Epithelial cell of esophagus (primary cell): ENCODE measurements around the gene SHROOM3.

Experiments
- DNase-seq: peaks from one replicate; pipeline ENCODE4 v3.0.0; 2010; ENCODE audit warnings: low read depth
- H3K4me3 ChIP-seq: 2 replicates; pipeline ENCODE4 v1.5.1; 2011; ENCODE audit warnings: mild to moderate bottlenecking, low read length, control low read depth
- TF ChIP-seq, protein P1 (sequence below): IDR thresholded peaks from 2 replicates; pipeline ENCODE4 v1.5.1; 2011; ENCODE audit warnings: low read depth, mild to moderate bottlenecking, low read length, control low read depth, inconsistent platforms; ENCODE audit not compliant: insufficient read depth; ENCODE audit errors: missing control alignments

Gene SHROOM3

DNA sequence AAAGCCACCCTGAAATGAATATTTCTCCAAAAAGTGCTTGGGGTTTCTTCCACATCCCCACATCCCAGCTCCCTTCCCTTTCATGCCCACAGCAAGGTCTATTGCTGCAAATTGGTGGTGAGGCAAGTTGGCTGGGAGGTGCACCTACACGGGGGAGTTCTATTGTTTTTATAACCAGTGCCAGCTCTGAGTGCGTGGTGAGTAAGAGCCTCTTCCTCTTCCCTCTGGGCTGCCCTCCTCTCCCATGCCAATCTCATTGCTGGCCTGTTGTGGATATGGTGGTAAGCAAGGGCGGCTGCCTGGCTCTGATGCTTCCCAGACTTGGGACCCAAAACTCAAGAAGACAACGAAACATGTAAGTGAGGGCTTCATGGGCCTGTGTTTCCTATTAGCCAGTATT, 204.3 kb downstream of the SHROOM3 start:
- H3K4me3 ChIP-seq, result no peak overlapping the region
- peak; percentile 93 for DNase-seq
- TF ChIP-seq, protein P1, sequence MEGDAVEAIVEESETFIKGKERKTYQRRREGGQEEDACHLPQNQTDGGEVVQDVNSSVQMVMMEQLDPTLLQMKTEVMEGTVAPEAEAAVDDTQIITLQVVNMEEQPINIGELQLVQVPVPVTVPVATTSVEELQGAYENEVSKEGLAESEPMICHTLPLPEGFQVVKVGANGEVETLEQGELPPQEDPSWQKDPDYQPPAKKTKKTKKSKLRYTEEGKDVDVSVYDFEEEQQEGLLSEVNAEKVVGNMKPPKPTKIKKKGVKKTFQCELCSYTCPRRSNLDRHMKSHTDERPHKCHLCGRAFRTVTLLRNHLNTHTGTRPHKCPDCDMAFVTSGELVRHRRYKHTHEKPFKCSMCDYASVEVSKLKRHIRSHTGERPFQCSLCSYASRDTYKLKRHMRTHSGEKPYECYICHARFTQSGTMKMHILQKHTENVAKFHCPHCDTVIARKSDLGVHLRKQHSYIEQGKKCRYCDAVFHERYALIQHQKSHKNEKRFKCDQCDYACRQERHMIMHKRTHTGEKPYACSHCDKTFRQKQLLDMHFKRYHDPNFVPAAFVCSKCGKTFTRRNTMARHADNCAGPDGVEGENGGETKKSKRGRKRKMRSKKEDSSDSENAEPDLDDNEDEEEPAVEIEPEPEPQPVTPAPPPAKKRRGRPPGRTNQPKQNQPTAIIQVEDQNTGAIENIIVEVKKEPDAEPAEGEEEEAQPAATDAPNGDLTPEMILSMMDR, result no peak

DNA sequence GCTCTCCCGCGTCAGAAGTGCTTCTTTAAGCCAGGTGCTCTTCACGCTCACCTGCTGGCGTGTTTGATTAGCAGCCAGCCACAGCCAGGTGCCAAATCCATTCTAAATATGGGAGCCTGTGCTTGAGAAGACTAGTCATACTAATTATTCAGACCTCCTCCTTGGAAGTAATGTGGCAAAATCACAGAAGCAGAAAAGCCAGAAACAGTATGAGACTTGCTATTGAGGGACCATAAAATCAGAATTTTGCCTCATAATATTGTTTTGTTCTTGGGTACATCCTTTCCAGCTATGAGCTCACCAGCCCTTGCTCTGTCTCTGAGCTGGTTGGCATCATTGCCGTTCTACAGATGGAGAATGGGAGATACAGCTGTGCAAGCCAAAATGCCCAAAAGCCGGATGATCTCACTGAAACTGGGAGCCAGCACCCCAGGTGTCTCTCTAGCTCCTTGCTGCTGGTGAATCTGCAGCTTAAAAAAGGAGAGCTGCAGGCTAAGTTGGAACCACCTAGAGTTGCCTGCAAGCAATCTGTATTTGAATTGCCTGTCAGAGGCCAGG, 205.4 kb downstream of the SHROOM3 start:
- TF ChIP-seq, protein P1, result peak; percentile 38
- DNase-seq, result peak; percentile 83
- no peak overlapping the region for H3K4me3 ChIP-seq

GRCh38 chr4:76641351-76641750, 206.3 kb downstream of the SHROOM3 start:
- DNase-seq, result no peak
- no peak overlapping the region for H3K4me3 ChIP-seq
- TF ChIP-seq, protein P1, result no peak

DNA sequence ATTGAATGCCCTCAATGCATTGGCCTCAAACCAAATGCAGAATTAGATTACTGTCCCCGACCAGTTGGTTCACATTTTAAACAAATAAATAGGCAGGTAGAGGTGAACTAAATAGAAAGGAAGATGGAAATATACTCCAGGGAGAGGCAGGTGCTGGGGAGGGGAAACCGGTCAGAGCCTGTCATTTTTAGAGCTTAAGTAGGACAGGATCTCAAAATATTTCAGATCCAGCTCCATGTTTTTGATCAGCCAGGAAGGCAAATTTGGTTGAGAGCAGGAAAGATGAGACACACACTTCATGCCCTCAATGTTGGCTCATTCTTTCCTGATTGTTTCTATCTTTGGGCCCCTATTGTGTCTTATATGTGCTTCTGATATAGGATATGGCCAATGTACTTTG, 206.7 kb downstream of the SHROOM3 start:
- TF ChIP-seq, protein P1, result no peak
- no peak overlapping the region for H3K4me3 ChIP-seq
- DNase-seq, result no peak

DNA sequence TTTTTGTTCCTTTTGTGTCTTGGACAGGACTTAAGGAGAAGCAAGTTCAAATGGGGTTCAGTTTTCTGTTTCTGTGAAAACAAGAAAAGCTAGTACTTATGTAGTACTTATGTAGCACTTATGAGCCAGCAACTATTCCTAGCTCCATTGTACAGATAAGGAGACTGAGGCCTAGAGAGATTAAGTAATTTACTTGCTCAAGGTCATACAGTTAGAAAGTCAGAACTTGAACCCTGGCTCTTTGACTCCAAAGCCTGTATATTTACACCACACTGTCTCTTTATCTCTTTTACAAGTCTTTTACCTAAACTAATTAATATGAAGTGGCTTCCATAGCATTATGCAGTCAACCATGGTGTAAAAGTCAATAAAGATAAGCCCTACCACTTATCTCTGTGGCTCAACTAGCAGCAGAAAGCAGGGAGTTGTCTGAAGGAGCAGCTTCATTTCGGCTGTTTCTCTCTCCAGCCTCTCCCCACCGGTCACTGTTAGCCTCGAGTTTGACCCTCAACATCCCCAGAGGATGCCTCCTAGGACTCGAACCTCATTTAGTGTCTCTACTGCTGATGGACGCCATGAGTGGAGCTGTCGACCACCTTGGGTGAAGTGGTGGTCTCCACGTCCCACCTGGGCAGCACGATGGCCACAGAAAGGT, 209.9 kb downstream of the SHROOM3 start:
- DNase-seq, result no peak
- no peak overlapping the region for H3K4me3 ChIP-seq
- TF ChIP-seq, protein P1, result no peak

GRCh38 chr4:76649086-76649485, 214.1 kb downstream of the SHROOM3 start:
- H3K4me3 ChIP-seq, result no peak overlapping the region
- TF ChIP-seq, protein P1, result no peak
- no peak for DNase-seq

- no peak overlapping the region for H3K4me3 ChIP-seq
- TF ChIP-seq, protein P1, result no peak
- no peak for DNase-seq
These were observed 216.6 kb downstream of the SHROOM3 start for GRCh38 chr4:76651616-76652015.
